MCF 10A (cell line): Measurements from ENCODE around the gene PHLDA3. TPM values are rescaled to one million over a fixed set of nuclear protein-coding genes. Genes with fewer than 3 reads are reported as not detected.

ENCODE experiments used
- BruUV-seq: library from RNA; stranded (reverse); fragments of 400-500 nt; replicated peaks from 2 replicates; lab custom pipeline; 2021; lab: Mats Ljungman, UMichigan
- CTCF ChIA-PET: fragments of 300-600 bp; sonication (Branson Sonifier 250); formaldehyde crosslinking; extraction: SDS; loops from one replicate; lab custom pipeline; 2021; ENCODE audit warnings: antibody characterized with exemption, inconsistent platforms; lab: Yijun Ruan, JAX
- POLR2A ChIA-PET: fragments of 300-600, 350-650 bp; sonication (Branson Sonifier 250); formaldehyde crosslinking; extraction: SDS; loops from one replicate; lab custom pipeline; 2020; ENCODE audit warnings: antibody characterized with exemption, inconsistent platforms; lab: Yijun Ruan, JAX
- DNase-seq: peaks from one replicate; pipeline ENCODE4 v3.0.0-alpha.2; 2018; ENCODE audit not compliant: unreplicated experiment
- H3K27ac Mint-ChIP-seq: one replicate; pipeline ENCODE4 v1.8.0; 2022; ENCODE audit warnings: mild to moderate bottlenecking, low read depth, mixed read lengths; ENCODE audit not compliant: unreplicated experiment
- H3K27me3 Mint-ChIP-seq: one replicate; pipeline ENCODE4 v1.8.0; 2022; ENCODE audit warnings: mixed read lengths; ENCODE audit not compliant: insufficient read depth, unreplicated experiment
- H3K36me3 Mint-ChIP-seq: one replicate; pipeline ENCODE4 v1.8.0; 2022; ENCODE audit warnings: mild to moderate bottlenecking, moderate library complexity, mixed read lengths; ENCODE audit not compliant: insufficient read depth, unreplicated experiment
- H3K4me1 Mint-ChIP-seq: one replicate; pipeline ENCODE4 v1.8.0; 2022; ENCODE audit warnings: mixed read lengths; ENCODE audit not compliant: insufficient read depth, unreplicated experiment
- H3K4me3 Mint-ChIP-seq: one replicate; pipeline ENCODE4 v1.8.0; 2022; ENCODE audit warnings: mild to moderate bottlenecking, moderate library complexity, mixed read lengths; ENCODE audit not compliant: unreplicated experiment
- H3K9me3 Mint-ChIP-seq: one replicate; pipeline ENCODE4 v1.8.0; 2022; ENCODE audit warnings: mixed read lengths; ENCODE audit not compliant: unreplicated experiment
- intact Hi-C: fragments of 100-400 bp; cut with micrococcal nuclease; formaldehyde crosslinking; loops from 2 replicates; pipeline ENCODE4 v1.14.1; 2022
- total RNA-seq: library from RNA; stranded (reverse); gene quantifications from 2 replicates; pipeline ENCODE4 v1.2.3, GENCODE V29; 2022
- TF ChIP-seq, protein P1 (sequence below): fragments of 200-600 bp; IDR thresholded peaks from one replicate; pipeline ENCODE4 v1.8.0; 2022; ENCODE audit warnings: antibody characterized with exemption, mild to moderate bottlenecking; ENCODE audit not compliant: unreplicated experiment

PHLDA3 gene
- total RNA-seq, 1 experiment from 2014 or later = 169 TPM

- H3K27me3 Mint-ChIP-seq = peaks cover 37% of the 10 kb centered on the region
- intact Hi-C loops = no loop called here
- H3K9me3 Mint-ChIP-seq = no peaks in the 10 kb centered on the region
- no peak overlapping the region for H3K27ac Mint-ChIP-seq
- ChIA-PET CTCF (interaction anchor here (0.6 to 6.6 kb wide), 6 partner anchors 11 to 273 kb away, joined by 3 to 73 read pairs (median 3); no protein-coding TSS in a partner anchor), POLR2A (interaction anchor here (0.6 to 1.2 kb wide), 2 partner anchors 8 to 45 kb away, joined by 3 read pairs; no protein-coding TSS in a partner anchor)
- TF ChIP-seq, protein P1, sequence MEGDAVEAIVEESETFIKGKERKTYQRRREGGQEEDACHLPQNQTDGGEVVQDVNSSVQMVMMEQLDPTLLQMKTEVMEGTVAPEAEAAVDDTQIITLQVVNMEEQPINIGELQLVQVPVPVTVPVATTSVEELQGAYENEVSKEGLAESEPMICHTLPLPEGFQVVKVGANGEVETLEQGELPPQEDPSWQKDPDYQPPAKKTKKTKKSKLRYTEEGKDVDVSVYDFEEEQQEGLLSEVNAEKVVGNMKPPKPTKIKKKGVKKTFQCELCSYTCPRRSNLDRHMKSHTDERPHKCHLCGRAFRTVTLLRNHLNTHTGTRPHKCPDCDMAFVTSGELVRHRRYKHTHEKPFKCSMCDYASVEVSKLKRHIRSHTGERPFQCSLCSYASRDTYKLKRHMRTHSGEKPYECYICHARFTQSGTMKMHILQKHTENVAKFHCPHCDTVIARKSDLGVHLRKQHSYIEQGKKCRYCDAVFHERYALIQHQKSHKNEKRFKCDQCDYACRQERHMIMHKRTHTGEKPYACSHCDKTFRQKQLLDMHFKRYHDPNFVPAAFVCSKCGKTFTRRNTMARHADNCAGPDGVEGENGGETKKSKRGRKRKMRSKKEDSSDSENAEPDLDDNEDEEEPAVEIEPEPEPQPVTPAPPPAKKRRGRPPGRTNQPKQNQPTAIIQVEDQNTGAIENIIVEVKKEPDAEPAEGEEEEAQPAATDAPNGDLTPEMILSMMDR = no peak
- H3K4me3 Mint-ChIP-seq = no peak overlapping the region
- no peaks in the 10 kb centered on the region for H3K36me3 Mint-ChIP-seq
- H3K4me1 Mint-ChIP-seq = no peaks in the 10 kb centered on the region
- no TSS peak for BruUV-seq
- DNase-seq = no peak
Measured at GRCh38 chr1:201419256-201419655, 49.7 kb downstream of the PHLDA3 start.

- intact Hi-C loops = no loop called here
- ChIA-PET POLR2A (interaction anchor here (1.6 kb wide), 1 partner anchor 9 kb away, joined by 4 read pairs; no protein-coding TSS in a partner anchor), CTCF (interaction anchor here (0.6 to 6.6 kb wide), 7 partner anchors 10 to 835 kb away, joined by 3 to 73 read pairs (median 4); no protein-coding TSS in a partner anchor)
- Mint-ChIP-seq H3K9me3 (no peaks in the 10 kb centered on the region), H3K27ac (no peak overlapping the region), H3K36me3 (no peaks in the 10 kb centered on the region), H3K4me1 (no peaks in the 10 kb centered on the region), H3K4me3 (no peak overlapping the region), H3K27me3 (peaks cover 37% of the 10 kb centered on the region)
- DNase-seq = no peak
- TF ChIP-seq, protein P1 = no peak
- no TSS peak for BruUV-seq
Measured at GRCh38 chr1:201418461-201418860, 50.5 kb downstream of the PHLDA3 start.

Other genes starting within 250 kb of the PHLDA3 start
- 0.30 and 0.32 TPM in 2 replicates for gene PKP1, start 185.7 kb downstream of the PHLDA3 start, total RNA-seq
- gene TNNT2, start 91.5 kb downstream of the PHLDA3 start, total RNA-seq = 0.37 and 0.61 TPM in 2 replicates
- 21.4 and 40.9 TPM in 2 replicates for gene LAD1, start 69.9 kb downstream of the PHLDA3 start, total RNA-seq
- 0.05 TPM in 1 of 2 replicates, not detected in the other for gene TNNI1, start 47.5 kb downstream of the PHLDA3 start, total RNA-seq
- gene CSRP1, start 37.9 kb upstream of the PHLDA3 start, total RNA-seq = 263 and 358 TPM in 2 replicates
- 31.4 and 34.9 TPM in 2 replicates for gene NAV1, start 69.9 kb upstream of the PHLDA3 start, total RNA-seq